KBM-7 (cell line): ENCODE results near the gene SLC22A17.

Experiments used
- DNase-seq: peaks from one replicate; pipeline ENCODE4 v3.0.0-alpha.2; 2015
- in situ Hi-C: fragments of 300-500 bp; cut with MboI; formaldehyde crosslinking; loops from 2 replicates; pipeline ENCODE4 v1.14.3; 2020; ENCODE audit warnings: low sequenced_read_pairs, low pct_unique_long_range_greater_than_20kb, mixed read lengths

The SLC22A17 gene

GRCh38 chr14:23382731-23383440 is 30.2 kb upstream of the SLC22A17 start:
- in situ Hi-C loops, result no loop called here
- DNase-seq, result no peak

- in situ Hi-C loops, result no loop called here
- no peak for DNase-seq
These were observed 29.6 kb upstream of the SLC22A17 start for GRCh38 chr14:23382276-23382675.

- in situ Hi-C loops, result no loop called here
- no peak for DNase-seq
These were observed 29.2 kb upstream of the SLC22A17 start for GRCh38 chr14:23381871-23382270.

- no peak for DNase-seq
- in situ Hi-C loops, result no loop called here
These were observed 28.3 kb upstream of the SLC22A17 start for GRCh38 chr14:23380976-23381375.

- no peak for DNase-seq
- in situ Hi-C loops, result no loop called here
These were observed 27.7 kb upstream of the SLC22A17 start for GRCh38 chr14:23380197-23380914.

GRCh38 chr14:23379366-23380196 is 26.9 kb upstream of the SLC22A17 start:
- peak; percentile 51 for DNase-seq
- in situ Hi-C loops, result no loop called here

GRCh38 chr14:23378612-23379220 is 26.0 kb upstream of the SLC22A17 start:
- in situ Hi-C loops, result no loop called here

GRCh38 chr14:23377573-23378563 is 25.2 kb upstream of the SLC22A17 start:
- in situ Hi-C loops, result no loop called here
- no peak for DNase-seq

More at GRCh38 chr14:23378612-23379220, 26.0 kb upstream of the SLC22A17 start:
- DNase-seq, result no peak

GRCh38 chr14:23377198-23377550 is 24.5 kb upstream of the SLC22A17 start:
- no peak for DNase-seq
- in situ Hi-C loops, result no loop called here

- in situ Hi-C loops, result no loop called here
These were observed 24.0 kb upstream of the SLC22A17 start, which contains the start of gene CMTM5 for GRCh38 chr14:23376482-23377197. CMTM5 (plus strand) TSS chr14:23377046; CDS start chr14:23377252, 206 bp downstream.

GRCh38 chr14:23375527-23376251 is 23.0 kb upstream of the SLC22A17 start:
- in situ Hi-C loops, result no loop called here
- no peak for DNase-seq

More at GRCh38 chr14:23376482-23377197, 24.0 kb upstream of the SLC22A17 start, which contains the start of gene CMTM5:
- peak; percentile 4 for DNase-seq

- in situ Hi-C loops, result no loop called here
- no peak for DNase-seq
These were observed 20.4 kb upstream of the SLC22A17 start for GRCh38 chr14:23373041-23373440.

- in situ Hi-C loops, result no loop called here
- DNase-seq, result no peak
These were observed 19.8 kb upstream of the SLC22A17 start, which contains the start of gene IL25 for GRCh38 chr14:23372509-23372908. IL25 (plus strand) TSS chr14:23372809.

- no peak for DNase-seq
- in situ Hi-C loops, result no loop called here
These were observed 19.2 kb upstream of the SLC22A17 start for GRCh38 chr14:23371865-23372264.

GRCh38 chr14:23370221-23370620 is 17.5 kb upstream of the SLC22A17 start:
- in situ Hi-C loops, result no loop called here
- DNase-seq, result no peak

- DNase-seq, result no peak
- in situ Hi-C loops, result no loop called here
These were observed 13.8 kb upstream of the SLC22A17 start for GRCh38 chr14:23366426-23366921.
